ENCODE results near the gene ATG10. TPM values are rescaled to one million over a fixed set of nuclear protein-coding genes. Genes with fewer than 3 reads are reported as not detected.
A peak's percentile ranks its signal among the peaks of the same experiment; 100 is the strongest.

ATG10 gene
- total RNA-seq, 1 donor from 2014 or later = 6.4 TPM

DNA sequence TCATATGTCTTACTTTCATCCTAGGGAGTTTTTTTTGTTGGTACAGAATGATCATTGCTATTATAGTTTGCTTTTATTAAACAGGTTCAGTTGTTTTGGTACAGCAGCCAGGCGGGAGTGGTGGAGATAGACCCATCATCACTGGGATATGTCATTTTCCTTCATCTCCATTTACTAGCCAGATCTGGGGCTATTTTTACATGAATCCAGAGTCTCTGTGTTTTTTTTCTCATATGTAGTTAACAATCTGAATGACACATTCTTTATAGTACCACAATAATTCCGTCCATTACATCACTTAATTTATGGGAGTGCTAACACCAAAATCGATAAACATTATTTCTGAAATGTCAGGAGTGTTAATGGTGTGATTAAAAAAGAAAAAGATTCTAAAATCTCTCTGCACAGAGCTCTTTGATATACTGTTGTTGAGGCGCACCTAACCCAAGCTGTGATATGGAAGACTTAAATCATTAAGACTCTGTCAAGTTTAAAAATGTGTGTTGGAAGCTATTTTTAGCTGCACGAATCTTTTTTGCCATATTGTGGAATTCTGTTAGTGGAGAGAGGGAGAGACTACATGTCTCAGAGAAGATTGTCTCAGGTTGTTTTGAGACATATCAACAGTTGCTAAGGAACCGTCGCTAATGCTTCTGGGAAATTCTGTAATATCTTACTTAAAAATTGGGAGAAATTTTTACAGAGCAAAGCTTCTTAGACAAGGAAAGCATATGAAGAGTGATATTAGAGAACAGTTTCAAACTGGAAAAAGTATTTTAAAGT is 246.7 kb downstream of the ATG10 start:
- DNase-seq (ENCODE audit: low read depth) = no peak
- Histone ChIP-seq H3K36me3 (ENCODE audit: control insufficient read depth, insufficient read depth, low read length) (no peaks in the 10 kb centered on the region), H3K27me3 (ENCODE audit: control insufficient read depth, insufficient read depth, low read length) (no peaks in the 10 kb centered on the region), H3K4me3 (ENCODE audit: low read depth, low read length) (no peak overlapping the region)
- TF ChIP-seq, protein P1, sequence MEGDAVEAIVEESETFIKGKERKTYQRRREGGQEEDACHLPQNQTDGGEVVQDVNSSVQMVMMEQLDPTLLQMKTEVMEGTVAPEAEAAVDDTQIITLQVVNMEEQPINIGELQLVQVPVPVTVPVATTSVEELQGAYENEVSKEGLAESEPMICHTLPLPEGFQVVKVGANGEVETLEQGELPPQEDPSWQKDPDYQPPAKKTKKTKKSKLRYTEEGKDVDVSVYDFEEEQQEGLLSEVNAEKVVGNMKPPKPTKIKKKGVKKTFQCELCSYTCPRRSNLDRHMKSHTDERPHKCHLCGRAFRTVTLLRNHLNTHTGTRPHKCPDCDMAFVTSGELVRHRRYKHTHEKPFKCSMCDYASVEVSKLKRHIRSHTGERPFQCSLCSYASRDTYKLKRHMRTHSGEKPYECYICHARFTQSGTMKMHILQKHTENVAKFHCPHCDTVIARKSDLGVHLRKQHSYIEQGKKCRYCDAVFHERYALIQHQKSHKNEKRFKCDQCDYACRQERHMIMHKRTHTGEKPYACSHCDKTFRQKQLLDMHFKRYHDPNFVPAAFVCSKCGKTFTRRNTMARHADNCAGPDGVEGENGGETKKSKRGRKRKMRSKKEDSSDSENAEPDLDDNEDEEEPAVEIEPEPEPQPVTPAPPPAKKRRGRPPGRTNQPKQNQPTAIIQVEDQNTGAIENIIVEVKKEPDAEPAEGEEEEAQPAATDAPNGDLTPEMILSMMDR (IDR thresholded peaks at IDR 0.05; ENCODE audit: insufficient read depth, low read length, poor library complexity, severe bottlenecking) = no peak

DNA sequence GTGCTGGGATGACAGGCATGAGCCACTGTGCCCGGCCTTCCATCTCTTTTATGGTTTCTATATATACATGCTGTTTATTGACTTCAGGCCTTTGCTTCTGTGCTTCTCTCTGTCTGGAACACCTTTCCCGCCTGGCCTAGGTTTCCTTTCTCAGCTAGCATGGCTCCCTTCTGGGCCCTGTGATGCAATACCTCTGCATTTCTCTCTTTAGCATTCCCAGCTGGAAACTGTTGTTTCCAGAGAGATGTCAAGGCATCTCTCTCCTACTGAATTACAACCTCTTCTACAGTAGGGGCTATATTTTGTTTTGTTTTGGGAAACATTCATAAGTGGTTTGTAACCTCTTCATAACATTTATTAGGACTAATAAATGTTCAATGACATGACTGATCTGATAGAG is 249.2 kb downstream of the ATG10 start:
- no peak overlapping the region for H3K4me3 ChIP-seq (ENCODE audit: low read depth, low read length)
- TF ChIP-seq, protein P1 (IDR thresholded peaks at IDR 0.05; ENCODE audit: insufficient read depth, low read length, poor library complexity, severe bottlenecking) = no peak
- H3K27me3 ChIP-seq (ENCODE audit: control insufficient read depth, insufficient read depth, low read length) = no peaks in the 10 kb centered on the region
- no peaks in the 10 kb centered on the region for H3K36me3 ChIP-seq (ENCODE audit: control insufficient read depth, insufficient read depth, low read length)
- DNase-seq (ENCODE audit: low read depth) = no peak

DNA sequence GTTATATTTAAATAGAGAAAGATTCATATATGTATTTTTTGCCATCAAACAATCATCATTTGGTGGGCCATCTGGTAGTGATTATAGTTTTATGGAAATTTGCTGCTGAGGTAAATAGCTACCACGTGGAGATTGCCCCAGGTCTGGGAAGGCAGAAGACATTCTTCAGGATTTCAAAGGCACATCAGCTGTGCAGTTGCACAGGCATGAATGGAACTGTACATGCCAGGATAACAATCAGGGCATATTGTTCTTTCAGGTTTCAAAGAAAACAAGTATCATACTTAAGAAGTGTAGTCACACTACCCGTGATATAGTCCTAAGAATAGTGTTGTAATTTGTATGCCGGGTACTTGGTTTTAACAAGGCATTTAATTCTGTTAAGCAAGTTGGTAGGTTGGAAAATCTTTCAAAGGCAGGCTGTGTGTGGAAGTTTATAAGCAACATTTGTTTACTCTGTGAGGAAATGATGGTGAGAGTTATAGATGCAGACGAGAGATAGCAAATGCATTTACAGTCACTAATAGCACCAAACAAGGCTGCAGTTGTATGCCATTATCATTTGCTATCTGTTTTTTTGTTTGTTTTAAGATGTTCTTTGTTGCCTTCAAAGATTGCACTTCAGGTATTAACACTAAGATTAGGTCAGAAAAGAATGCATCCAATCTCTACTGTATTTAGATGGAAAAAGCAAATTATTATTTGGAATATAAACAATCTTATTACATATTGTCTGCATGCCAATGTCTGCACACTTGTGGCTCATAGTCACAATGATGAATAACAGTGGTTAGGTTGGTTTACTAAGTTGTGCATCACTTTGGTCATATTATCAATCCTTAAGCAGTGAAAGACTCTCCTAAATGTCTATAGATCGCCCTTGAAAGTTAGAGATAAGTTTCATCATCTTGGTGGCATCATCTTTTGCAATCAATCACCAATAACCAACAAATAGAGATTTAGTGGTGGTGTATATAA is 251.1 kb downstream of the ATG10 start:
- TF ChIP-seq, protein P1 (IDR thresholded peaks at IDR 0.05; ENCODE audit: insufficient read depth, low read length, poor library complexity, severe bottlenecking) = no peak
- no peaks in the 10 kb centered on the region for H3K27me3 ChIP-seq (ENCODE audit: control insufficient read depth, insufficient read depth, low read length)
- no peaks in the 10 kb centered on the region for H3K36me3 ChIP-seq (ENCODE audit: control insufficient read depth, insufficient read depth, low read length)
- no peak for DNase-seq (ENCODE audit: low read depth)
- no peak overlapping the region for H3K4me3 ChIP-seq (ENCODE audit: low read depth, low read length)

DNA sequence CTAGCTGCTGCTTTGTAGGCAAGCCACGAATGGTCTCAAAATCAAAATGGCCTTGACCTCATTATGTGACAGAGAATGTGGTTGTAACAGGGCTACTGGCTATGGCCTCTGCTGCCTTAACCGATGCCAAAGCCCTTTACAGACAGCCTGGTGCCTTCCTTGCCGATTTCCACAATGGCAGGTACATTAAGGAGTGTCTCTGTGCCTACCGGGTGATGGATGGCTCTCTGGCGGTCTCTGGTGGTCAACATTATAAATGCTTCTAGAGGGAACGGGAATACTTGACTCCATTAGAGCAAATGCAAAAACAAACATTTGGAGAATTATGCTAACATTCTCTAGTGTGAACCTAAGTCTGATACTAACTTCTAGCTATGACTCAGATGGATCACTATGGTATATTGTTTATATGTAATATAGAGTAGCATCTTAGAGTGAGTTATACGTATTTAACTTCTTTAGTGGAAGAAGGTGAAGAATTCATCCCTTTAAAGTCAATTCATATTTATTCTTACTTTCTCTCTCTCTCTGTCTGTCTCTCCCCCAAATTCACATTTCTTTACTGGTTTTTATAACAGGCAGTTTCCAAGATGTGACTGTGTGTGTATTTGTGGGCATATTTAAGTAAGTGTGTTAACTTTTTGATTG is 253.8 kb downstream of the ATG10 start:
- Histone ChIP-seq H3K27me3 (ENCODE audit: control insufficient read depth, insufficient read depth, low read length) (no peaks in the 10 kb centered on the region), H3K36me3 (ENCODE audit: control insufficient read depth, insufficient read depth, low read length) (no peaks in the 10 kb centered on the region), H3K4me3 (ENCODE audit: low read depth, low read length) (no peak overlapping the region)
- TF ChIP-seq, protein P1 (IDR thresholded peaks at IDR 0.05; ENCODE audit: insufficient read depth, low read length, poor library complexity, severe bottlenecking) = peak; percentile 80
- DNase-seq (ENCODE audit: low read depth) = peak; percentile 5

DNA sequence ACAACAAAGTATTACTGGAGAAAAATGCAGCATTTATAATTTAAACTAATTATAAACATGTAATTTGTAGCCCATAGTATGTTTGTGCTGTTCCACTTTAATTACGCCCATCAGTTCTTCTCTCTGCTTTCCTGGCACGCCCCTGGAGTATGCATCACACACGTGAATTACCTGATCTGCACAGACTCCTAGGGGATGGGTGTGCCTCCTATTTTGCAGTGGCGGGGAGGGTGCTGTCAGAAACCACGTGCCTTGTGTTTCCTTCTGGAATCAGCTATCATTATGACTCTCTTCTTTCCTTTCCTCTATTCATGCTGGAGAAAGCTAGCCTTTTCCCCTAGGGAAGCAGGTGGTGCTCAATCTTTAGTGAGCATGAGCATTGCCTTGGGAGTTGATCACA is 263.1 kb downstream of the ATG10 start:
- DNase-seq (ENCODE audit: low read depth) = no peak
- no peaks in the 10 kb centered on the region for H3K36me3 ChIP-seq (ENCODE audit: control insufficient read depth, insufficient read depth, low read length)
- TF ChIP-seq, protein P1 (IDR thresholded peaks at IDR 0.05; ENCODE audit: insufficient read depth, low read length, poor library complexity, severe bottlenecking) = no peak
- no peak overlapping the region for H3K4me3 ChIP-seq (ENCODE audit: low read depth, low read length)
- H3K27me3 ChIP-seq (ENCODE audit: control insufficient read depth, insufficient read depth, low read length) = no peaks in the 10 kb centered on the region
